ENCODE measurements around the gene PLEKHA6.

Gene PLEKHA6

GRCh38 chr1:204222006-204222763, 137.5 kb downstream of the PLEKHA6 start:
- no peak for DNase-seq (ENCODE audit: low read depth)
- TF ChIP-seq CTCF (IDR thresholded peaks at IDR 0.05; ENCODE audit: low read depth, low read length, missing control alignments), result no peak
- in situ Hi-C loops (cut with HindIII; ENCODE audit: low sequenced_read_pairs), result no loop called here
- no peak overlapping the region for H3K4me3 ChIP-seq (ENCODE audit: low read depth, low read length)

GRCh38 chr1:204221271-204221670, 138.5 kb downstream of the PLEKHA6 start:
- no peak for DNase-seq (ENCODE audit: low read depth)
- in situ Hi-C loops (cut with HindIII; ENCODE audit: low sequenced_read_pairs), result no loop called here
- H3K4me3 ChIP-seq (ENCODE audit: low read depth, low read length), result no peak overlapping the region
- no peak for TF ChIP-seq CTCF (IDR thresholded peaks at IDR 0.05; ENCODE audit: low read depth, low read length, missing control alignments)

- in situ Hi-C loops (cut with HindIII; ENCODE audit: low sequenced_read_pairs), result loop anchor here (5.0 to 10.0 kb wide), 2 partner anchors 32 to 145 kb away; no protein-coding TSS in a partner anchor
- no peak overlapping the region for H3K4me3 ChIP-seq (ENCODE audit: low read depth, low read length)
- DNase-seq (ENCODE audit: low read depth), result no peak
- no peak for TF ChIP-seq CTCF (IDR thresholded peaks at IDR 0.05; ENCODE audit: low read depth, low read length, missing control alignments)
These were observed 139.6 kb downstream of the PLEKHA6 start for GRCh38 chr1:204219971-204220616.

- in situ Hi-C loops (cut with HindIII; ENCODE audit: low sequenced_read_pairs), result loop anchor here (5.0 to 10.0 kb wide), 2 partner anchors 34 to 146 kb away; no protein-coding TSS in a partner anchor
- TF ChIP-seq CTCF (IDR thresholded peaks at IDR 0.05; ENCODE audit: low read depth, low read length, missing control alignments), result no peak
- no peak overlapping the region for H3K4me3 ChIP-seq (ENCODE audit: low read depth, low read length)
- no peak for DNase-seq (ENCODE audit: low read depth)
These were observed 141.2 kb downstream of the PLEKHA6 start for GRCh38 chr1:204218552-204218951.

GRCh38 chr1:204217648-204218000, 142.1 kb downstream of the PLEKHA6 start:
- in situ Hi-C loops (cut with HindIII; ENCODE audit: low sequenced_read_pairs), result loop anchor here (5.0 to 10.0 kb wide), 2 partner anchors 35 to 147 kb away; no protein-coding TSS in a partner anchor
- TF ChIP-seq CTCF (IDR thresholded peaks at IDR 0.05; ENCODE audit: low read depth, low read length, missing control alignments), result no peak
- DNase-seq (ENCODE audit: low read depth), result no peak

GRCh38 chr1:204216880-204217647, 142.7 kb downstream of the PLEKHA6 start:
- no peak for TF ChIP-seq CTCF (IDR thresholded peaks at IDR 0.05; ENCODE audit: low read depth, low read length, missing control alignments)
- no peak overlapping the region for H3K4me3 ChIP-seq (ENCODE audit: low read depth, low read length)
- DNase-seq (ENCODE audit: low read depth), result no peak
- in situ Hi-C loops (cut with HindIII; ENCODE audit: low sequenced_read_pairs), result loop anchor here (5.0 to 10.0 kb wide), 2 partner anchors 35 to 148 kb away; no protein-coding TSS in a partner anchor

More at GRCh38 chr1:204217648-204218000, 142.1 kb downstream of the PLEKHA6 start:
- no peak overlapping the region for H3K4me3 ChIP-seq (ENCODE audit: low read depth, low read length)
